GM21529 (cell line): ENCODE results near the gene SRGAP2C.
"Not testable (repeated sequence)": the region's sequence is repeated elsewhere in the genome, so short reads cannot be mapped to it uniquely, and the experiment has no call there.

Experiments
- ATAC-seq: cut with Tn5 transposase; IDR thresholded peaks from one replicate; pipeline ENCODE4 v1.9.1; 2021; ENCODE audit not compliant: unreplicated experiment

The SRGAP2C gene

DNA sequence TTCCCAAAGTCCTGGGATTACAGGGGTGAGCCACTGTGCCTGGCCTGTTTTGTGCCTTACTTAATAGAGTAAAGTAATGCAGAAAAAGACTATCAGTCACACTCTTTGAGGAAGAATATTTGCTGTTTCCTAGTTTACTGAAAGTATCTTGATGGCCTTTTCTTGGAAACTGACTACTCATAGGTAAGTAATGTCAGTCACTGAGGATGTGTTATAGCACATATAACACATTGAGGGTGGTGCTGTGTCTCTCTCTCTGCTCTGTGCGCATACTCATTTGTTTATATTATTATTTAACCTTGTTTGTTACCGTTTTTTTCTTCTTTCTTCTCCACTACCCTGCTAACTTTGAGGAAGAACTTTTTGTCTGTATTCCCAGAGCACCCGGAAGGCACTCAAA, 93.4 kb downstream of the SRGAP2C start:
- not testable (repeated sequence) for ATAC-seq

- not testable (repeated sequence) for ATAC-seq
These were observed 94.2 kb downstream of the SRGAP2C start for GRCh38 chr1:121278777-121279547.

- ATAC-seq, result not testable (repeated sequence)
These were observed 94.7 kb downstream of the SRGAP2C start for GRCh38 chr1:121279548-121279898.

GRCh38 chr1:121280699-121281317, 96.0 kb downstream of the SRGAP2C start:
- ATAC-seq, result not testable (repeated sequence)

- not testable (repeated sequence) for ATAC-seq
These were observed 96.7 kb downstream of the SRGAP2C start for GRCh38 chr1:121281480-121281879.

- ATAC-seq, result not testable (repeated sequence)
These were observed 98.9 kb downstream of the SRGAP2C start for GRCh38 chr1:121283587-121284180.

DNA sequence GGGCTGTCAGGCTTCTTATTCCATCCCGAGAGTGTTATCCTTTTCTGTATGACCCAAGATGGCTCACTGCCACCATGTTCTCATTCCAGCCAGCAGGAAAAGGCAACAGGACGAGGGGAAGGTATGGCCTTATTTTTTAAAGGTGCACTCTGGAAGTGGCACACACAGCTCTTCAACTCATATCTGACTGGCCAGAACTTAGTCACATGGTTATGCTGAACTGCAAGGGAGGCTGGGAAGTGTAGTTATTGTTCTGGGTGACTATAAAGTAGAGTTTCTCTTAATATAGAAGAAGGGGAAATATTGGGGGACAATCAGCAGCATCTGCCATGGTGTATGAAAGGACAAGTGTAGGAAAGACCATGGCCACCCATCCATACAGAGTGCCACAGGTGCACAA, 107.8 kb downstream of the SRGAP2C start:
- not testable (repeated sequence) for ATAC-seq

DNA sequence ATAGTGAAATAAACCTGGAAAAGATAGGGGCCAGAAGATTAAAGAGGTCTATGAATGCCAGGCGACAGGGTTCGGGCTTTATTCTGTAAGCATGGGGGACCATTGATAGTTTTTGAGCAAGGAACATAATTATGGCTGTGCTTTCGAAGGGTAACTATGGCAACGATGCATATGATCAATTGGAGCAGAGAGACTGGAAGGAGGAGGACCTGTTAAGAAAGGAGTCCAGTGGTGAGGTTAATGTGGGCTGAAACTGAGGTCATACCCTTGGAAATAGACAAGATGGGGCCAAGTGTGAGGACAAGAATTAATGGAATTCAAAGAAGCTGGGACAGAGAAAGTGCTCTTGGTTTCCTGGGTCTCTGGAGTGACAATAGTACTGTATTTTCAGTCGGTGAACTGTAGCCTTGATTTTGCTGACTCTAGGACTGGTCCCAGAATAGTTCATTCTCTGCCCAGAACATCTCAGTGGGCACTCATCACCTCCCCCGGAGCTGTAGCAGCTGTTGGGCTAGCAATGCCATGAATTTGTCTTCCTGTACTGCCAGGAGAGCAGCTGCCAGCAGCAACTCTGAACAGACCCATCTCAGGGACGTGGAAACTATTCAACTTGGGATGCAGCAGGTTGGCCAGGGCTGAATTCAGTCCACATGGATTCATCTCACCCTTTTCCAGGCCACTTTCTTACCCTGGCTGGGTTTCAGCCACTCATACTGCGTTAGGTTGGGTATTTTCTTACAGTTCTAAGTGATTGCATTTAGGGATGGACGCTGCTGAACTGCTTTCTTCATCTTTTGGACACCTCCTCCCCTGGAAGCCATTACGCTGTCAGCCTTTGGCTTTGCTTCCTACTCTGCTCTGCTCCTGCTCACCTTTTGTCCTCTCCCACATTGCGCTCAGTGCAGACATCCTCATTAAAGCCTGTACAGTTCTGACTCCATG, 108.8 kb downstream of the SRGAP2C start:
- not testable (repeated sequence) for ATAC-seq

GRCh38 chr1:121294205-121294570, 109.4 kb downstream of the SRGAP2C start:
- not testable (repeated sequence) for ATAC-seq

DNA sequence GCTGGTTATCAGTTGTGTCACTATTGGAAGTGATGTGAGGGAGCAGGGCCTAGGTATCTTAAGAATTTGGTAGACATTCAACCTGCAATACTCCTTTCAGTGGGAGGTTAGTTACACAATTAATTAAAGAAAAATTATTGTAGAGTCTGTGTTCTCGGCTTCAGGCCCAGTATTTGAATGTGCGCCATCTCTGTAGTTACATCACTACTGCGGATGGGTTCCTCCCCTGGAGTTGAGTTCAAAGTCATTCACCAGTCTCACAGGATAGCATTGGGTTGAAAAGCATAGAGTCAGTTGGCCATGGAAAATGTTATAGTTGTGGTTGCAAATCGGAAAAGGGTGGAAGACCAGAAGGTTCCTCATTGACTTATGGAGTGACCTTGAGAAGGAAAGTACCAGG, 111.8 kb downstream of the SRGAP2C start:
- ATAC-seq, result not testable (repeated sequence)

DNA sequence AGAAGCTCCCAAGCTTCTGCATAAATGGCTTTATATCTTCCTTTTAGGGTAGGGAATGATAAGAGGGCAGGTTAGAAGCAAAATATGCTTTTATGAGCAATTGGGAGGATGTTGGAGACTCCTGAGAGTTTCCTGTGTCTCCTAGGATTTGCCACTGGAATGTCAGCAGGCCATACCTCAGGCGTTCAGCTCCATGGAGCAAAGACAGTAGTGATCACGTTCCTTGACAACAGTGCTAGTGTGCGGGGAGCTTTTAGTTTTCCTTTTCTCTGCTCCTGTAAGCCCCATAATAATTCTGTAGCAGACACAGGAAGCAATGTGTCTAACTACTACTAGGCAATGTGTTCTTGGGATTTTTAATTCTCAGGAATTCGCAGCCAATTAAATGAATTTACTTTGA, 113.8 kb downstream of the SRGAP2C start:
- ATAC-seq, result not testable (repeated sequence)

DNA sequence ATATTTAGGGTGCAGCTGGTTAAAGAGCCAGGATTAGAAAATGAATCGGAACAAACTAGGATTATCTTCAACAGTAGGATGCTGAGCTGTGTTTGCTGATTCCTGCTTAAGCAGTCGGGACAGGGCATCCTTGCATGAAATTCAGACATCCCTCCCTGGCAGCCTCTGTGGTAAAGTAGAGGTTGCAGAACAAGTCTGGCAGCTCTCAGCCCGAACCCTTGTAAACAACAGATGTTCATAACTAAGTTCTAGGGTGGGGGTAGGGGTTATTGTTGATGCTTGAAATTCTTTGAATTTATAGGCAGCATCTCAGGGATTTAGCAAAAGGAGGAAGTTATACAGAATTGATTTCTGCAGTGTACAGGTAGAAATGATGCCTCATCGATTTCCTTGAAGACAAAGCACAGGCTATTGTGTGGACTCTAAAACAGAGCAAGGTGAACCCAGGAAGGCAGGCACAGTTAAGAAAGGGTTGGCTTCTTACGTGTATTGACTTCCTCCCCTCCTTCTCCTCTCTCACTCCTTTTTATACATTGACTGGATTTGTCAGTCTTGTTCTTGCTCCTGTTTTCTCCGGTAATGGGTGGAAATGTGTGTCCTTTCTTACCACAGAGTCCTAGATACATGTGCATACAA, 114.9 kb downstream of the SRGAP2C start:
- not testable (repeated sequence) for ATAC-seq

- ATAC-seq, result not testable (repeated sequence)
These were observed 117.1 kb downstream of the SRGAP2C start for GRCh38 chr1:121301876-121302275.

- ATAC-seq, result not testable (repeated sequence)
These were observed 123.0 kb downstream of the SRGAP2C start for GRCh38 chr1:121307759-121308158.

- not testable (repeated sequence) for ATAC-seq
These were observed 130.7 kb downstream of the SRGAP2C start for GRCh38 chr1:121315509-121315908.

- not testable (repeated sequence) for ATAC-seq
These were observed 131.3 kb downstream of the SRGAP2C start for GRCh38 chr1:121316081-121316480.

GRCh38 chr1:121317491-121318468, 133.0 kb downstream of the SRGAP2C start:
- ATAC-seq, result not testable (repeated sequence)

DNA sequence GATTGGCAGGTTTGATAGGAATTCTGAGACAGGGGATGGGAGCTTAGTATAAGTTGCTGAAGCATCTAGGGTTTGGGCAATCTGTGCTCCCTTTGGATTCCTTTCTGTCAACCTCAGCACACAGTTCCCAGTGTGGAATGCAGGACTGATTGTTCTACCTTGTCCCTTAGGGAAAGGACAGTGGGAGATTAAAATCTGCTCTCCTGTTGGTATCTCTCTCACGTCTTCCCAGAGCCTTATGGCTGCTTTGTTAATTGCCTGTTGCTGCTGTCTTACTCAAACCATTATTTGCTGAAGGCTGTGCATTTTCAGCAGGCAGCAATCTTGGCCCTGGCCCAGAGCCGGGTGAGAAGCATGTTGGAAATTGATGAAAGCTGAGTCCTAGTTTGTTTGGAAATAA, 133.9 kb downstream of the SRGAP2C start:
- ATAC-seq, result not testable (repeated sequence)

DNA sequence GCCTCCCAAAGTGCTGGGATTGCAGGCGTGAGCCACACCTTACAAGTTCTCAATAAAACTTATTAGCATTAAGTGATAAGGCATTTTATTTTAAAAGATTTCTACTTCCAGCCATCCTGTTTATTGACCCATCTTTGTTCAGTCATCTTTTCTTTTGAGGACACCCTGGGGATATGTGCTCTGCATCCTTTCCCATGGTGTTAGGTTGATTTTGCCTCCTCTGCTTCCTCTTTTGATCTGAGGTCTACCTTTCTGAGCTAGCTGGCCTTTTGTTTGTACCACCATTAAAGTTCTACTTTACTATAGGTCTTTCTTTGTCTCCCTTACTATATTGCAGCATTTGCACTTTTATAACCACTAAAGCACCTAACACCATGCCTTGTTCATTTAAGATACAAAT, 136.9 kb downstream of the SRGAP2C start:
- ATAC-seq, result not testable (repeated sequence)
